NT2/D1 (cell line): ENCODE measurements around the gene COL21A1.

Experiments
- YY1 ChIP-seq: IDR thresholded peaks from 2 replicates; pipeline ENCODE4 v1.6.1; 2011; ENCODE audit not compliant: insufficient read length, insufficient read depth
- ZNF274 ChIP-seq: IDR thresholded peaks from 2 replicates; pipeline ENCODE4 v1.6.1; 2011; ENCODE audit warnings: mild to moderate bottlenecking, low read depth, low read length

DNA sequence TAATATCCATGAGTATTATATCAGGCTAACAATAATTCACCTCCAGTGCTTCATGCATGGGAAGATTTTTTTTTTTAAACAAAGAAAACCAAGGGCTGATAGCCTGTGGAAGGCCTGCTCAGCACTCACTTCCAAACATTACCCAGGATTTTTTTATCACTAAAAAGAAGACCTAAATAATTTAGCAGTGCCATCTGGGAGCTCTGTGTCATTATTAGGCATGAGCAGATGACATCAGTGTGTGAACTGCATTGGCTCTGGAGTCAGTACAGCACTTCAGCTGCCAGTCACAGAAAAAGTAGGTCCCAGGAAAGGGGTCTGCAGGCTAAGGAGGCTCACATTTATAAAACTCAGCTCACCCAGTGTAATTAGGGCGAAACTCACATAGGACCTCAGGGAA is 94.8 kb downstream of the COL21A1 start:
- TF ChIP-seq YY1 (no peak), ZNF274 (no peak)
